ENCODE measurements around the gene SORBS1. TPM values are rescaled to one million over a fixed set of nuclear protein-coding genes. Genes with fewer than 3 reads are reported as not detected.
A peak's percentile ranks its signal among the peaks of the same experiment; 100 is the strongest.

Gene SORBS1
- total and polyA plus RNA-seq, 9 of the 15 experiments (the other 6 are each of a cell fraction or from before 2014, with no cell fraction given), result 2.0 to 13.3 (median 6.5) TPM

DNA sequence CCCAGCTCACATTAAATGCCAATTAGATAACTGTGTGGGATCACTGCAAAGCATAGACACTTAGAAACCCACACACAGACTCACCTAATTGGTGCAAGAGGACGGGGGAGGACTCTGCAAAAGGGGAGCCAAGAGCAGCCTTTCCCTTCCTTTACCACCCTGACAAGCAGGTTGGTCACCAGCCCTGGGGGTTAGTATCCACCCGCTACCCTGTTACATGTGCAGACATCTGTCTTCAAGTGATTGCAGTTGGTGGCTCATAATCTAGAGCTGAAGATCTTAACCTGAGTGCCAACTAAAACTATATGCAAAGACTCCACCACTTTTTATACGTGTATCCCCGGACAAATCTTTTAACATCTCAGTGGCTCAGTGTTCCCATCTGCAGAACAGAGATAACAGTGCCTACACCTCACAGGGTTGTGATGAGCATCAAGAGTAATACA is 56.9 kb downstream of the SORBS1 start (continued):
- TF ChIP-seq, protein P1, sequence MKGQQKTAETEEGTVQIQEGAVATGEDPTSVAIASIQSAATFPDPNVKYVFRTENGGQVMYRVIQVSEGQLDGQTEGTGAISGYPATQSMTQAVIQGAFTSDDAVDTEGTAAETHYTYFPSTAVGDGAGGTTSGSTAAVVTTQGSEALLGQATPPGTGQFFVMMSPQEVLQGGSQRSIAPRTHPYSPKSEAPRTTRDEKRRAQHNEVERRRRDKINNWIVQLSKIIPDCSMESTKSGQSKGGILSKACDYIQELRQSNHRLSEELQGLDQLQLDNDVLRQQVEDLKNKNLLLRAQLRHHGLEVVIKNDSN (CRISPR knock-in tag; IDR thresholded peaks at IDR 0.05), result no peak
- TF ChIP-seq, protein P2, sequence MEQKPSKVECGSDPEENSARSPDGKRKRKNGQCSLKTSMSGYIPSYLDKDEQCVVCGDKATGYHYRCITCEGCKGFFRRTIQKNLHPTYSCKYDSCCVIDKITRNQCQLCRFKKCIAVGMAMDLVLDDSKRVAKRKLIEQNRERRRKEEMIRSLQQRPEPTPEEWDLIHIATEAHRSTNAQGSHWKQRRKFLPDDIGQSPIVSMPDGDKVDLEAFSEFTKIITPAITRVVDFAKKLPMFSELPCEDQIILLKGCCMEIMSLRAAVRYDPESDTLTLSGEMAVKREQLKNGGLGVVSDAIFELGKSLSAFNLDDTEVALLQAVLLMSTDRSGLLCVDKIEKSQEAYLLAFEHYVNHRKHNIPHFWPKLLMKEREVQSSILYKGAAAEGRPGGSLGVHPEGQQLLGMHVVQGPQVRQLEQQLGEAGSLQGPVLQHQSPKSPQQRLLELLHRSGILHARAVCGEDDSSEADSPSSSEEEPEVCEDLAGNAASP (IDR thresholded peaks at IDR 0.05), result no peak
- TF ChIP-seq ETV6 (IDR thresholded peaks at IDR 0.05; ENCODE audit: borderline replicate concordance in 1 of 2, low read depth in 2 of 2, low read length in 1 of 2), result no peak
- no peak for TF ChIP-seq ETV6 (CRISPR knock-in tag; IDR thresholded peaks at IDR 0.05; ENCODE audit: borderline replicate concordance)
- TF ChIP-seq POLR2AphosphoS5 (IDR thresholded peaks at IDR 0.05; ENCODE audit: control insufficient read depth, insufficient read depth, low read depth, low read length), result peak; percentile 24; the same call in 1 of the 2 replicates
- no peak for TF ChIP-seq JUN (IDR thresholded peaks at IDR 0.05; ENCODE audit: borderline replicate concordance, low read depth, low read length)
- TF ChIP-seq JUN (CRISPR knock-in tag; IDR thresholded peaks at IDR 0.05; ENCODE audit: borderline replicate concordance), result no peak
- TF ChIP-seq RFX7 (CRISPR knock-in tag; IDR thresholded peaks at IDR 0.05), result no peak
- peak; percentile 72 for TF ChIP-seq CBFA2T3 (IDR thresholded peaks at IDR 0.05)
- TF ChIP-seq ADNP (tag; IDR thresholded peaks at IDR 0.05), result no peak
- TF ChIP-seq NFRKB (IDR thresholded peaks at IDR 0.05; ENCODE audit: low read depth), result no peak
- no peak for TF ChIP-seq NBN (IDR thresholded peaks at IDR 0.05; ENCODE audit: low read depth)
- no peak for TF ChIP-seq FOS (IDR thresholded peaks at IDR 0.05; ENCODE audit: extremely low read depth, insufficient read length)
- TF ChIP-seq ZNF408 (CRISPR knock-in tag; IDR thresholded peaks at IDR 0.05; ENCODE audit: low read depth), result no peak
- TF ChIP-seq, protein P3, sequence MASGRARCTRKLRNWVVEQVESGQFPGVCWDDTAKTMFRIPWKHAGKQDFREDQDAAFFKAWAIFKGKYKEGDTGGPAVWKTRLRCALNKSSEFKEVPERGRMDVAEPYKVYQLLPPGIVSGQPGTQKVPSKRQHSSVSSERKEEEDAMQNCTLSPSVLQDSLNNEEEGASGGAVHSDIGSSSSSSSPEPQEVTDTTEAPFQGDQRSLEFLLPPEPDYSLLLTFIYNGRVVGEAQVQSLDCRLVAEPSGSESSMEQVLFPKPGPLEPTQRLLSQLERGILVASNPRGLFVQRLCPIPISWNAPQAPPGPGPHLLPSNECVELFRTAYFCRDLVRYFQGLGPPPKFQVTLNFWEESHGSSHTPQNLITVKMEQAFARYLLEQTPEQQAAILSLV (tag; IDR thresholded peaks at IDR 0.05), result no peak
- TF ChIP-seq, protein P4, sequence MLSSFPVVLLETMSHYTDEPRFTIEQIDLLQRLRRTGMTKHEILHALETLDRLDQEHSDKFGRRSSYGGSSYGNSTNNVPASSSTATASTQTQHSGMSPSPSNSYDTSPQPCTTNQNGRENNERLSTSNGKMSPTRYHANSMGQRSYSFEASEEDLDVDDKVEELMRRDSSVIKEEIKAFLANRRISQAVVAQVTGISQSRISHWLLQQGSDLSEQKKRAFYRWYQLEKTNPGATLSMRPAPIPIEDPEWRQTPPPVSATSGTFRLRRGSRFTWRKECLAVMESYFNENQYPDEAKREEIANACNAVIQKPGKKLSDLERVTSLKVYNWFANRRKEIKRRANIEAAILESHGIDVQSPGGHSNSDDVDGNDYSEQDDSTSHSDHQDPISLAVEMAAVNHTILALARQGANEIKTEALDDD (IDR thresholded peaks at IDR 0.05), result peak; percentile 90
- no peak for TF ChIP-seq NFXL1 (CRISPR knock-in tag; IDR thresholded peaks at IDR 0.05)
- TF ChIP-seq BRF1 (IDR thresholded peaks at IDR 0.05; ENCODE audit: borderline replicate concordance, extremely low read depth, insufficient read length), result no peak
- no peak for TF ChIP-seq MCM7 (IDR thresholded peaks at IDR 0.05)
- peak; percentile 82 for TF ChIP-seq ARID1B (IDR thresholded peaks at IDR 0.05)
- TF ChIP-seq POLR2B (IDR thresholded peaks at IDR 0.05; ENCODE audit: low read depth, partially characterized antibody), result no peak
- TF ChIP-seq, protein P5, sequence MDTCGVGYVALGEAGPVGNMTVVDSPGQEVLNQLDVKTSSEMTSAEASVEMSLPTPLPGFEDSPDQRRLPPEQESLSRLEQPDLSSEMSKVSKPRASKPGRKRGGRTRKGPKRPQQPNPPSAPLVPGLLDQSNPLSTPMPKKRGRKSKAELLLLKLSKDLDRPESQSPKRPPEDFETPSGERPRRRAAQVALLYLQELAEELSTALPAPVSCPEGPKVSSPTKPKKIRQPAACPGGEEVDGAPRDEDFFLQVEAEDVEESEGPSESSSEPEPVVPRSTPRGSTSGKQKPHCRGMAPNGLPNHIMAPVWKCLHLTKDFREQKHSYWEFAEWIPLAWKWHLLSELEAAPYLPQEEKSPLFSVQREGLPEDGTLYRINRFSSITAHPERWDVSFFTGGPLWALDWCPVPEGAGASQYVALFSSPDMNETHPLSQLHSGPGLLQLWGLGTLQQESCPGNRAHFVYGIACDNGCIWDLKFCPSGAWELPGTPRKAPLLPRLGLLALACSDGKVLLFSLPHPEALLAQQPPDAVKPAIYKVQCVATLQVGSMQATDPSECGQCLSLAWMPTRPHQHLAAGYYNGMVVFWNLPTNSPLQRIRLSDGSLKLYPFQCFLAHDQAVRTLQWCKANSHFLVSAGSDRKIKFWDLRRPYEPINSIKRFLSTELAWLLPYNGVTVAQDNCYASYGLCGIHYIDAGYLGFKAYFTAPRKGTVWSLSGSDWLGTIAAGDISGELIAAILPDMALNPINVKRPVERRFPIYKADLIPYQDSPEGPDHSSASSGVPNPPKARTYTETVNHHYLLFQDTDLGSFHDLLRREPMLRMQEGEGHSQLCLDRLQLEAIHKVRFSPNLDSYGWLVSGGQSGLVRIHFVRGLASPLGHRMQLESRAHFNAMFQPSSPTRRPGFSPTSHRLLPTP (IDR thresholded peaks at IDR 0.05; ENCODE audit: borderline replicate concordance, extremely low read depth, insufficient read length), result no peak
- peak; percentile 77 for TF ChIP-seq TEAD4 (IDR thresholded peaks at IDR 0.05; ENCODE audit: low read length)
- no peak for TF ChIP-seq TEAD4 (CRISPR knock-in tag; IDR thresholded peaks at IDR 0.05; ENCODE audit: borderline replicate concordance)
- TF ChIP-seq ZNF12 (CRISPR knock-in tag; IDR thresholded peaks at IDR 0.05), result no peak
